Fibroblast of lung (primary cell): ENCODE data around the gene TAF8. TPM values are rescaled to one million over a fixed set of nuclear protein-coding genes. Genes with fewer than 3 reads are reported as not detected.

Source experiments
- DNase-seq, 2 donors: peaks; one replicate each; pipeline versions ENCODE4 v3.0.0 to v3.0.0-alpha.2; 2010; ENCODE audit warnings: low read depth in 2 of 2
- H2AFZ ChIP-seq: 2 replicates; pipeline ENCODE4 v1.5.1; 2012; ENCODE audit warnings: low read length, control low read depth, inconsistent platforms
- H3K27ac ChIP-seq: 2 replicates; pipeline ENCODE4 v1.5.1; 2011; ENCODE audit warnings: low read length, control low read depth; ENCODE audit not compliant: insufficient read depth
- H3K27me3 ChIP-seq: 2 replicates; pipeline ENCODE4 v1.5.1; 2011; ENCODE audit warnings: mild to moderate bottlenecking, low read length; ENCODE audit not compliant: control insufficient read depth, insufficient read depth
- H3K36me3 ChIP-seq: 2 replicates; pipeline ENCODE4 v1.5.1; 2011; ENCODE audit warnings: low read length; ENCODE audit not compliant: control insufficient read depth, insufficient read depth
- H3K4me1 ChIP-seq: 2 replicates; pipeline ENCODE4 v1.5.1; 2011; ENCODE audit warnings: low read length; ENCODE audit not compliant: control insufficient read depth, insufficient read depth; ENCODE audit errors: extremely low read depth
- H3K4me2 ChIP-seq: 2 replicates; pipeline ENCODE4 v1.5.1; 2011; ENCODE audit warnings: low read length, control low read depth; ENCODE audit not compliant: insufficient read depth; ENCODE audit errors: extremely low read depth
- H3K4me3 ChIP-seq, 4 experiments: fragments of 200-600 bp in 1 of 4; sonication (generic) in 1 of 4; replicated peaks in 1 of 4; 2 replicates each; pipeline ENCODE4 v1.5.1; 2011 to 2016; ENCODE audit warnings: low read length in 4 of 4, low read depth in 3 of 4, mild to moderate bottlenecking in 3 of 4, control low read depth in 2 of 4, inconsistent platforms in 1 of 4, mixed read lengths in 1 of 4; ENCODE audit not compliant: insufficient read depth in 1 of 4; ENCODE audit errors: control extremely low read depth in 1 of 4
- H3K79me2 ChIP-seq: 2 replicates; pipeline ENCODE4 v1.5.1; 2012; ENCODE audit warnings: mild to moderate bottlenecking, low read length, inconsistent platforms; ENCODE audit not compliant: control insufficient read depth, insufficient read depth
- H3K9ac ChIP-seq: 2 replicates; pipeline ENCODE4 v1.5.1; 2011; ENCODE audit warnings: mild to moderate bottlenecking, low read length, control low read depth; ENCODE audit not compliant: insufficient read depth
- H3K9me3 ChIP-seq: 2 replicates; pipeline ENCODE4 v1.5.1; 2012; ENCODE audit warnings: low read depth, low read length; ENCODE audit not compliant: control insufficient read depth, insufficient read depth
- H4K20me1 ChIP-seq: 2 replicates; pipeline ENCODE4 v1.5.1; 2011; ENCODE audit warnings: low read length; ENCODE audit not compliant: control insufficient read depth, insufficient read depth; ENCODE audit errors: extremely low read depth
- CTCF ChIP-seq, 2 donors: IDR thresholded peaks in 1 of 2; conservative IDR thresholded peaks in 1 of 2; 1 replicate in 1 of 2; 2 replicates in 1 of 2; pipeline ENCODE4 v1.5.1; 2011 to 2012; ENCODE audit warnings: low read length in 2 of 2, control low read depth in 1 of 2, inconsistent platforms in 1 of 2, low read depth in 1 of 2, mild to moderate bottlenecking in 1 of 2
- EZH2 ChIP-seq: IDR thresholded peaks from 2 replicates; pipeline ENCODE4 v1.5.1; 2012; ENCODE audit warnings: low read length, control low read depth, mild to moderate bottlenecking; ENCODE audit errors: missing control alignments
- polyA plus RNA-seq, 2 donors: library from polyadenylated mRNA; depleted of rRNA in 1 of 2; stranded (reverse) in 1 of 2; unstranded in 1 of 2; fragments of >200 nt; gene quantifications; 2 replicates each; pipeline ENCODE4 v1.2.1, GENCODE V29; 2011 to 2012; ENCODE audit warnings: missing spikeins in 1 of 2
- total RNA-seq: library from RNA; depleted of rRNA; stranded (reverse); fragments of >200 nt; gene quantifications from 2 replicates; pipeline ENCODE4 v1.2.1, GENCODE V29; 2014

TAF8 gene
- total and polyA plus RNA-seq, 2 donors (not counting 1 experiment from before 2014, with no cell fraction given), result 13.9 to 14.0 TPM

- Histone ChIP-seq H3K79me2 (no peaks in the 10 kb centered on the region), H3K4me2 (no peak overlapping the region), H3K36me3 (no peaks in the 10 kb centered on the region), H3K4me1 (peaks cover 2% of the 10 kb centered on the region), H4K20me1 (no peaks in the 10 kb centered on the region), H3K9me3 (no peaks in the 10 kb centered on the region), H3K27ac (no peak overlapping the region), H3K9ac (no peak overlapping the region), H3K4me3 (no peak overlapping the region), H3K27me3 (no peaks in the 10 kb centered on the region), H2AFZ (no peak overlapping the region)
- DNase-seq, result no peak
- TF ChIP-seq EZH2 (no peak), CTCF (conservative IDR thresholded peaks at IDR 0.05 in 1 of 2, IDR thresholded peaks at IDR 0.05 in 1 of 2; ENCODE audit: low read depth in 1 of 2, low read length in 2 of 2) (no peak)
Observed at GRCh38 chr6:42090819-42091717, 40.7 kb downstream of the TAF8 start.

GRCh38 chr6:42091718-42092023 is 41.3 kb downstream of the TAF8 start:
- Histone ChIP-seq H3K4me2 (no peak overlapping the region), H3K27ac (no peak overlapping the region), H2AFZ (no peak overlapping the region), H3K9me3 (no peaks in the 10 kb centered on the region), H3K4me1 (peaks cover 2% of the 10 kb centered on the region), H3K36me3 (no peaks in the 10 kb centered on the region), H3K9ac (no peak overlapping the region), H4K20me1 (no peaks in the 10 kb centered on the region), H3K4me3 (no peak overlapping the region), H3K27me3 (no peaks in the 10 kb centered on the region), H3K79me2 (no peaks in the 10 kb centered on the region)
- DNase-seq, result no peak
- TF ChIP-seq CTCF (conservative IDR thresholded peaks at IDR 0.05 in 1 of 2, IDR thresholded peaks at IDR 0.05 in 1 of 2; ENCODE audit: low read depth in 1 of 2, low read length in 2 of 2) (no peak), EZH2 (no peak)

- Histone ChIP-seq H3K9me3 (no peaks in the 10 kb centered on the region), H2AFZ (no peak overlapping the region), H3K79me2 (no peaks in the 10 kb centered on the region), H3K9ac (no peak overlapping the region), H3K36me3 (no peaks in the 10 kb centered on the region), H3K4me1 (peaks cover 1% of the 10 kb centered on the region), H3K27ac (no peak overlapping the region), H4K20me1 (no peaks in the 10 kb centered on the region), H3K27me3 (no peaks in the 10 kb centered on the region), H3K4me3 (no peak overlapping the region), H3K4me2 (no peak overlapping the region)
- no peak for DNase-seq
- no peak for TF ChIP-seq EZH2
- no peak for TF ChIP-seq CTCF (conservative IDR thresholded peaks at IDR 0.05 in 1 of 2, IDR thresholded peaks at IDR 0.05 in 1 of 2; ENCODE audit: low read depth in 1 of 2, low read length in 2 of 2)
Observed at GRCh38 chr6:42093582-42094329, 43.4 kb downstream of the TAF8 start.
